ENCODE results near the gene TAF11L14.
"Not testable (repeated sequence)": the region's sequence is repeated elsewhere in the genome, so short reads cannot be mapped to it uniquely, and the experiment has no call there.

Gene TAF11L14

GRCh38 chr5:17634160-17634559 is at the start of gene TAF11L14:
Gene TAF11L14 (plus strand): TSS chr5:17634460.
- DNase-seq (ENCODE audit: low read depth in 2 of 2) = no peak

GRCh38 chr5:17585658-17586057 is 48.6 kb upstream of the TAF11L14 start, which contains the start of gene TAF11L7:
Gene TAF11L7 (minus strand): TSS chr5:17585758.
- DNase-seq (ENCODE audit: low read depth in 2 of 2) = not testable (repeated sequence)

- not testable (repeated sequence) for DNase-seq (ENCODE audit: low read depth in 2 of 2)
These were observed 43.4 kb upstream of the TAF11L14 start, which contains the start of gene TAF11L8 for GRCh38 chr5:17590860-17591259. Gene TAF11L8 (minus strand): TSS chr5:17590960.

- DNase-seq (ENCODE audit: low read depth in 2 of 2) = not testable (repeated sequence)
These were observed 40.0 kb upstream of the TAF11L14 start, which contains the start of gene TAF11L9 for GRCh38 chr5:17594255-17594654. Gene TAF11L9 (minus strand): TSS chr5:17594394.

GRCh38 chr5:17597728-17598127 is 36.5 kb upstream of the TAF11L14 start, which contains the start of gene TAF11L10:
Gene TAF11L10 (minus strand): TSS chr5:17597828.
- not testable (repeated sequence) for DNase-seq (ENCODE audit: low read depth in 2 of 2)

GRCh38 chr5:17603880-17604279 is 30.4 kb upstream of the TAF11L14 start, which contains the start of gene TAF11L11:
Gene TAF11L11 (plus strand): TSS chr5:17604183.
- DNase-seq (ENCODE audit: low read depth in 2 of 2) = not testable (repeated sequence)

- no peak for DNase-seq (ENCODE audit: low read depth in 2 of 2)
These were observed 29.3 kb upstream of the TAF11L14 start for GRCh38 chr5:17604951-17605350.

GRCh38 chr5:17607461-17607860 is 26.8 kb upstream of the TAF11L14 start:
- not testable (repeated sequence) for DNase-seq (ENCODE audit: low read depth in 2 of 2)

- DNase-seq (ENCODE audit: low read depth in 2 of 2) = not testable (repeated sequence)
These were observed 24.2 kb upstream of the TAF11L14 start, which contains the start of gene TAF11L12 for GRCh38 chr5:17610092-17610491. Gene TAF11L12 (plus strand): TSS chr5:17610392.

- DNase-seq (ENCODE audit: low read depth in 2 of 2) = no peak
These were observed 19.2 kb upstream of the TAF11L14 start for GRCh38 chr5:17614872-17615605.

- DNase-seq (ENCODE audit: low read depth in 2 of 2) = no peak
These were observed 14.9 kb upstream of the TAF11L14 start for GRCh38 chr5:17619354-17619753.

- DNase-seq (ENCODE audit: low read depth in 2 of 2) = no peak
These were observed 13.6 kb upstream of the TAF11L14 start for GRCh38 chr5:17620627-17621026.

GRCh38 chr5:17625686-17626085 is 8.6 kb upstream of the TAF11L14 start:
- no peak for DNase-seq (ENCODE audit: low read depth in 2 of 2)

- DNase-seq (ENCODE audit: low read depth in 2 of 2) = not testable (repeated sequence)
These were observed 2.5 kb upstream of the TAF11L14 start, which contains the start of gene TAF11L13 for GRCh38 chr5:17631788-17632187. Gene TAF11L13 (plus strand): TSS chr5:17632088.

- not testable (repeated sequence) for DNase-seq (ENCODE audit: low read depth in 2 of 2)
These were observed 15.0 kb downstream of the TAF11L14 start for GRCh38 chr5:17649232-17649631.

GRCh38 chr5:17655201-17655759 is 21.0 kb downstream of the TAF11L14 start:
- not testable (repeated sequence) for DNase-seq (ENCODE audit: low read depth in 2 of 2)

GRCh38 chr5:17655921-17656320 is 21.7 kb downstream of the TAF11L14 start:
- DNase-seq (ENCODE audit: low read depth in 2 of 2) = no peak

GRCh38 chr5:17663182-17663581 is 28.9 kb downstream of the TAF11L14 start:
- DNase-seq (ENCODE audit: low read depth in 2 of 2) = no peak

GRCh38 chr5:17665836-17666235 is 31.6 kb downstream of the TAF11L14 start:
- DNase-seq (ENCODE audit: low read depth in 2 of 2) = no peak

GRCh38 chr5:17666726-17667235 is 32.5 kb downstream of the TAF11L14 start:
- DNase-seq (ENCODE audit: low read depth in 2 of 2) = no peak

- DNase-seq (ENCODE audit: low read depth in 2 of 2) = no peak
These were observed 36.1 kb downstream of the TAF11L14 start for GRCh38 chr5:17670353-17670752.

- DNase-seq (ENCODE audit: low read depth in 2 of 2) = no peak
These were observed 44.6 kb downstream of the TAF11L14 start for GRCh38 chr5:17678751-17679324.

All from activated CD8-positive, alpha-beta memory T cell treated with anti-CD3 and anti-CD28 coated beads for 4 hours (primary cell).